Brain microvascular endothelial cell (primary cell): Measurements from ENCODE around the gene PACSIN3.

ENCODE experiments used
- DNase-seq: peaks from one replicate; pipeline ENCODE4 v3.0.0-alpha.2; 2020
- H3K27ac ChIP-seq: fragments of 250-450 bp; sonication (Bioruptor Pico); 2 replicates; pipeline ENCODE4 v1.5.1; 2020; ENCODE audit warnings: mild to moderate bottlenecking, moderate library complexity
- H3K27me3 ChIP-seq: fragments of 250-450 bp; sonication (Bioruptor Pico); replicated peaks from 2 replicates; pipeline ENCODE4 v1.5.1; 2020; ENCODE audit warnings: mild to moderate bottlenecking
- H3K36me3 ChIP-seq: fragments of 250-450 bp; sonication (Bioruptor Pico); replicated peaks from 2 replicates; pipeline ENCODE4 v1.5.1; 2020; ENCODE audit warnings: mild to moderate bottlenecking
- H3K4me3 ChIP-seq: 2 replicates; pipeline ENCODE4 v1.5.1; 2011; ENCODE audit warnings: low read depth, mild to moderate bottlenecking, control low read depth, low read length, moderate library complexity
- in situ Hi-C: cut with HindIII; loops from 2 replicates; pipeline ENCODE4 v1.10.0; 2017; ENCODE audit warnings: low sequenced_read_pairs, low pct_ligation_motif_present
- TF ChIP-seq, protein P1 (sequence below): IDR thresholded peaks from 2 replicates; pipeline ENCODE4 v1.5.1; 2011; ENCODE audit warnings: low read depth, mild to moderate bottlenecking, moderate library complexity, low read length, control low read depth, inconsistent platforms; ENCODE audit errors: missing control alignments

Gene PACSIN3

DNA sequence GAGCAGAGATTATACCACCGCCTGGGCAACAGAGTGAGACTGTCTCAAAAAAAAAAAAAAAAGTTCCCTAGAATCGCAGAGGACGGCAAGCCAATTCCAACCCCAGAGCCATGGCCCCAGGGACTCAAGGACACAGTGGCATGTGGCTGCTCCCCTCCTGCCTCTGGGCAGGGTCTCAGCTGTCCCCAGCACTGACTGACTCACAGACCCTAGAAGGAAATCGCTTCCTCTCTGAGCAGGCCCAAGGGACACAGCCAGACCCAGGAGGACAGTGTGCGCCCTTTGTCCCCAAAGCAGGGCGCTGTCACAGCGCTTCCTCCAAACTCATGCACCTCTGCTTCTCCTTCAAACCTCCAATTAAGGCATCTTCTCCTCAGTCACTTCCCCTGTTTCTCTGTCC is 2.3 kb downstream of the PACSIN3 start:
- TF ChIP-seq, protein P1, sequence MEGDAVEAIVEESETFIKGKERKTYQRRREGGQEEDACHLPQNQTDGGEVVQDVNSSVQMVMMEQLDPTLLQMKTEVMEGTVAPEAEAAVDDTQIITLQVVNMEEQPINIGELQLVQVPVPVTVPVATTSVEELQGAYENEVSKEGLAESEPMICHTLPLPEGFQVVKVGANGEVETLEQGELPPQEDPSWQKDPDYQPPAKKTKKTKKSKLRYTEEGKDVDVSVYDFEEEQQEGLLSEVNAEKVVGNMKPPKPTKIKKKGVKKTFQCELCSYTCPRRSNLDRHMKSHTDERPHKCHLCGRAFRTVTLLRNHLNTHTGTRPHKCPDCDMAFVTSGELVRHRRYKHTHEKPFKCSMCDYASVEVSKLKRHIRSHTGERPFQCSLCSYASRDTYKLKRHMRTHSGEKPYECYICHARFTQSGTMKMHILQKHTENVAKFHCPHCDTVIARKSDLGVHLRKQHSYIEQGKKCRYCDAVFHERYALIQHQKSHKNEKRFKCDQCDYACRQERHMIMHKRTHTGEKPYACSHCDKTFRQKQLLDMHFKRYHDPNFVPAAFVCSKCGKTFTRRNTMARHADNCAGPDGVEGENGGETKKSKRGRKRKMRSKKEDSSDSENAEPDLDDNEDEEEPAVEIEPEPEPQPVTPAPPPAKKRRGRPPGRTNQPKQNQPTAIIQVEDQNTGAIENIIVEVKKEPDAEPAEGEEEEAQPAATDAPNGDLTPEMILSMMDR, result no peak
- Histone ChIP-seq H3K36me3 (peaks cover 7% of the 10 kb centered on the region), H3K27me3 (no peaks in the 10 kb centered on the region), H3K27ac (no peak overlapping the region), H3K4me3 (no peak overlapping the region)
- DNase-seq, result no peak
- in situ Hi-C loops, result no loop called here

DNA sequence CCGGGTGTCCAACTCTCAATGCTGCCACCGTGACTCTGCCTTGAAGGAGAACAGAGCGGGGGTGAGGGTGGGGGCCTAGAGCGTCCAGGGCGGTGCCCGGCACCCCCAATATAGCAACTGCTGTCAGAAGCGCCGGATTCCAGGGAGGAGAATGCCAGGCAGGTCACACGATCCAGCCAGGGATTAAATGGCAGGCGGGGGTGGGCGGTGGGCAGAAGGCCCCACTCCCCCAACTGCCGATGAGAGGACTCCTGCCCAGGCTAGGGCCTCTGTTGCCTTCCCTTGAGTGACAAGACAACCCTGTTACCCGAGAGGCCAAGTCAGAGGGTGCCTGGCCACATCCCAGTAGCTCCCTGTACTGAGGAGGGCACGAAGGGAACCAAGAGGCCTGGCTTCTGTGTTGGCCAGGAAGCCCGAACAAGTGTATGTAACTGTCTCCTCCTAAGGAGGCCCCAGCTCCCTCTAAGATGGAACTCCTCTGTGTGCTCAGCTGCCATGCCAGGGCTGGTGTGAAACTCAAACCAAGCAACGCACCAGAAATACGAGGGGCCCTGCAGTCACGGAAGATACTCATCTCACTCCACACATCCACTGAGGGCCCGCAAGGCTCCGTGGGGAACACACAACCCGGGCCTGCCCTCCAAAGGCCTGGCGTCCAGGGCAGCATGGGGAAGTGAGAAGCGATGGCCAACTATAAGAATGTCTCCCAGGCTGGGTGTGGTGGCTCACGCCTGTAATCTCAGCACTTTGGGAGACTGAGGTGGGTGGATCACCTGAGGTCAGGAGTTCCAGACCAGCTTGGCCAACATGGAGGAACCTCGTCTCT is 3.0 kb downstream of the PACSIN3 start:
- TF ChIP-seq, protein P1, result no peak
- Histone ChIP-seq H3K27me3 (no peaks in the 10 kb centered on the region), H3K36me3 (peaks cover 7% of the 10 kb centered on the region), H3K27ac (no peak overlapping the region), H3K4me3 (no peak overlapping the region)
- in situ Hi-C loops, result no loop called here
- no peak for DNase-seq

DNA sequence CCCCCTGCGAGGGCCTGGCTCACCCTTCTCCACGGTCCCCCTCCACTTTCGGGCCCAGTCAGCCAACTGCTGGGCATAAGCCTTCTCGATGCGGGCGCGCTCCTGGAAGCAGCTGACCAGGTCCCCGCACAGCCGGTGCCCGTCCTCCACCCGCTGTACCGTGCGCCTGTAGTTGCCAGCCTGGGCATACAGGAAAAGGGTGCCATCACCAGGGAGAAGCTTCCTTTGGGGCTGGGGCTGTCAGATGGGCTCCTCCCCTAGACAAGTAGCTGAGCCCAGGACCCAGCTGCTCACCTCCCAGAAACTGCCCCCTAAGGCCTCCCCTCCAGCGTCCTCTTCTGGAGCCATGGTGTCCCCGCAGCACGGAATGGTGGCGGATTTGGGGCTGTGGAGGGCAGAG is 3.9 kb downstream of the PACSIN3 start:
- Histone ChIP-seq H3K4me3 (no peak overlapping the region), H3K27ac (no peak overlapping the region)
- in situ Hi-C loops, result no loop called here

DNA sequence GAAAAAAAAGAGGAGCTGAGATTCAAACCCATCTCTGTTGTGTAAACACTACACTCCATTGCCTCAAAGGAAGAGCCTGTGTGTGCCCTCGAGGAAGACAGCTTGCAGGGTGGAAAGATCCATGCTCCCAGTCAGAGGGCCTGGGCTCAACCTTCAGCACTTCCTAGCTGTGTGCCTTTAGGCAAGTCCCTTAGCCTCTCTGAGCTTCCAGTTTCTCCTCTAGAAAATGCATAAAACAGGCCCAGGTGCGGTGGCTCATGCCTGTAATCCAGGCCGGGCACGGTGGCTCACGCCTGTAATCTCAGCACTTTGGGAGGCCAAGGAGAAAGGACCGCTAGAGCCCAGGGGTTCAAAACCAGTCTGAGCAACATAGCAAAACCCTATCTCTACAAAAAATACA is 5.0 kb downstream of the PACSIN3 start:
- Histone ChIP-seq H3K27ac (no peak overlapping the region), H3K27me3 (no peaks in the 10 kb centered on the region), H3K36me3 (peaks cover 10% of the 10 kb centered on the region), H3K4me3 (no peak overlapping the region)
- in situ Hi-C loops, result no loop called here
- TF ChIP-seq, protein P1, result no peak
- no peak for DNase-seq

More for the DNA sequence above, 3.9 kb downstream of the PACSIN3 start:
- Histone ChIP-seq H3K27me3 (no peaks in the 10 kb centered on the region), H3K36me3 (peaks cover 7% of the 10 kb centered on the region)
- no peak for DNase-seq
- TF ChIP-seq, protein P1, result no peak

DNA sequence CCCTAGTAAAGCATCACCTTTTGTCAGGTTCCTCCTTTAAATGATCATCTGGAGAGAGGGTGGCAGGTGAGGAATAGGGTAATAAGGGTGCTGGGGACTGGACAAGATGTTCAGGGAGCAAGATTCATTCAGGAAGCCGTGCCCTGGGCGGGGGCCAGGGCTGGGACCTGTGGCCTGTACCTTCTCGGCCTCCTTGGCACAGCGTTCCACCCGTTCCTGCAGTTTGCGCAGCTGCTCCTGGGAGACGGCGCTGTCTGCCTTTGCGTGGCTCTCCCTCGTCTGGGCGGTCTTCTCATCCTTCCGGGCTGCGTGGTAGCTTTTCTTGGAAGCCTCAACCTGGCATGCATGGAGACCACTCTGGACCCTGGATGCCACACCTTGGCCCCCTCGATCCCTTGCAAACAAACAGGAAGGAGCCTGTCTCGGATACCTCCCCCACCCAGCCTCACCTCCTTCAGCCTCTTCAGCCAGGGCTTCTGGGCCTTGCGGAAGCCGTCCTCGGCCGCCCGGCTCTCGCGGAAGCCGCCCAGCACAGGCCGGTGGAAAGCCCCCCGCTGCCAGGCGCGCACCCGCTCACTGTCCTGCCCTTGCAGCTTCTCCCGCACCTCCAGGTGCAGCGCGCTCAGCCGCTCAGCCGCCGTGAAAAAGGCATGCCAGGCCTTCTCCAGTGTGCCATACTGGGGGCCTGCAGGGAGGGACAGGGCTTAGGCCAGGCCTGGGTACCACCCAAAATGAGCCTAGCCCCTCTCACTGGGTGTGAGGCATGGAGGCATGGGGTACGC is 6.0 kb downstream of the PACSIN3 start:
- peaks cover 10% of the 10 kb centered on the region for H3K36me3 ChIP-seq
- in situ Hi-C loops, result no loop called here
- H3K27ac ChIP-seq, result no peak overlapping the region
- TF ChIP-seq, protein P1, result no peak
- H3K27me3 ChIP-seq, result no peaks in the 10 kb centered on the region
- H3K4me3 ChIP-seq, result no peak overlapping the region
- DNase-seq, result no peak
